Astrocyte (in vitro differentiated cells and primary cell): ENCODE measurements around the gene RTRAF. TPM values are rescaled to one million over a fixed set of nuclear protein-coding genes. Genes with fewer than 3 reads are reported as not detected.

Experiments
- DNase-seq: peaks from one replicate; pipeline ENCODE4 v3.0.0-alpha.2; 2010; ENCODE audit warnings: low read depth
- FAIRE-seq: peaks from 2 replicates; lab custom pipeline; 2011; peaks lifted over from hg19 to GRCh38; lab: Jason Lieb, UNC
- H2AFZ ChIP-seq: 2 replicates; pipeline ENCODE4 v1.6.0; 2012; ENCODE audit warnings: low read depth, low read length, inconsistent platforms
- H3K27ac ChIP-seq: 2 replicates; pipeline ENCODE4 v1.5.1; 2011; ENCODE audit warnings: low read depth, low read length, inconsistent platforms
- H3K27me3 ChIP-seq: 2 replicates; pipeline ENCODE4 v1.6.0; 2011; ENCODE audit warnings: low read length, inconsistent platforms; ENCODE audit not compliant: insufficient read depth
- H3K36me3 ChIP-seq: 2 replicates; pipeline ENCODE4 v1.5.1; 2011; ENCODE audit warnings: low read length, inconsistent platforms; ENCODE audit not compliant: insufficient read depth
- H3K4me1 ChIP-seq: 2 replicates; pipeline ENCODE4 v1.5.1; 2011; ENCODE audit warnings: low read length, inconsistent platforms; ENCODE audit not compliant: insufficient read depth
- H3K4me2 ChIP-seq: 2 replicates; pipeline ENCODE4 v1.6.0; 2012; ENCODE audit warnings: low read length, inconsistent platforms
- H3K4me3 ChIP-seq: 2 replicates; pipeline ENCODE4 v1.5.1; 2011; ENCODE audit warnings: low read depth, mild to moderate bottlenecking, low read length, inconsistent platforms; ENCODE audit not compliant: insufficient read depth
- H3K79me2 ChIP-seq: 2 replicates; pipeline ENCODE4 v1.6.0; 2012; ENCODE audit warnings: mild to moderate bottlenecking, low read length, inconsistent platforms; ENCODE audit not compliant: insufficient read depth
- H3K9ac ChIP-seq: 2 replicates; pipeline ENCODE4 v1.6.0; 2012; ENCODE audit warnings: mild to moderate bottlenecking, low read length, inconsistent platforms
- H3K9me3 ChIP-seq: 2 replicates; pipeline ENCODE4 v1.5.1; 2012; ENCODE audit warnings: low read depth, mild to moderate bottlenecking, low read length, inconsistent platforms; ENCODE audit not compliant: insufficient read depth
- H4K20me1 ChIP-seq: 2 replicates; pipeline ENCODE4 v1.6.0; 2012; ENCODE audit warnings: low read length, inconsistent platforms; ENCODE audit not compliant: insufficient read depth
- H3K27ac Mint-ChIP-seq: one replicate; pipeline ENCODE4 v1.8.0; 2021; ENCODE audit warnings: mild to moderate bottlenecking, mixed read lengths; ENCODE audit not compliant: unreplicated experiment
- H3K27me3 Mint-ChIP-seq: one replicate; pipeline ENCODE4 v1.8.0; 2021; ENCODE audit warnings: low read depth, mixed read lengths; ENCODE audit not compliant: unreplicated experiment
- H3K36me3 Mint-ChIP-seq: one replicate; pipeline ENCODE4 v1.8.0; 2021; ENCODE audit warnings: low read depth, mixed read lengths; ENCODE audit not compliant: unreplicated experiment
- H3K4me1 Mint-ChIP-seq: one replicate; pipeline ENCODE4 v1.8.0; 2021; ENCODE audit warnings: low read depth, mixed read lengths; ENCODE audit not compliant: unreplicated experiment
- H3K4me3 Mint-ChIP-seq: one replicate; pipeline ENCODE4 v1.8.0; 2021; ENCODE audit warnings: mild to moderate bottlenecking, moderate library complexity, mixed read lengths; ENCODE audit not compliant: unreplicated experiment
- H3K9me3 Mint-ChIP-seq: one replicate; pipeline ENCODE4 v1.8.0; 2021; ENCODE audit warnings: mild to moderate bottlenecking, mixed read lengths; ENCODE audit not compliant: unreplicated experiment
- CTCF ChIP-seq: IDR thresholded peaks from 2 replicates; pipeline ENCODE4 v1.5.1; 2011; ENCODE audit warnings: low read depth, mild to moderate bottlenecking, inconsistent platforms, low read length, moderate library complexity; ENCODE audit not compliant: insufficient read depth
- EZH2 ChIP-seq: IDR thresholded peaks from 2 replicates; pipeline ENCODE4 v1.6.1; 2012; ENCODE audit warnings: mild to moderate bottlenecking, low read length, inconsistent platforms; ENCODE audit not compliant: insufficient read depth
- total RNA-seq: library from RNA; stranded (reverse); gene quantifications from 2 replicates; pipeline ENCODE4 v1.2.1, GENCODE V29; 2021

RTRAF gene
- total RNA-seq, 1 donor from 2014 or later = 224 TPM

- H3K9me3 ChIP-seq = no peaks in the 10 kb centered on the region
- FAIRE-seq = no peak
- H3K4me1 ChIP-seq = no peaks in the 10 kb centered on the region
- TF ChIP-seq EZH2 (no peak), CTCF (no peak)
- no peak overlapping the region for H3K9ac ChIP-seq
- peaks cover 13% of the 10 kb centered on the region for H4K20me1 ChIP-seq
- H3K27ac ChIP-seq = no peak overlapping the region
- peaks cover 6% of the 10 kb centered on the region for H3K79me2 ChIP-seq
- peaks cover 83% of the 10 kb centered on the region for H3K36me3 ChIP-seq
- no peak overlapping the region for H3K4me2 ChIP-seq
- no peak for DNase-seq
- no peak overlapping the region for H2AFZ ChIP-seq
- H3K9me3 Mint-ChIP-seq = no peaks in the 10 kb centered on the region
- H3K4me1 Mint-ChIP-seq = no peaks in the 10 kb centered on the region
- H3K4me3 ChIP-seq = no peak overlapping the region
- H3K27ac Mint-ChIP-seq = no peak overlapping the region
- H3K27me3 ChIP-seq = no peaks in the 10 kb centered on the region
- peaks cover 20% of the 10 kb centered on the region for H3K36me3 Mint-ChIP-seq
- no peak overlapping the region for H3K4me3 Mint-ChIP-seq
- H3K27me3 Mint-ChIP-seq = no peaks in the 10 kb centered on the region
Measured at GRCh38 chr14:52007211-52007610, 17.9 kb downstream of the RTRAF start.

GRCh38 chr14:52007637-52008036 lies 18.3 kb downstream of the RTRAF start:
- no peak overlapping the region for H3K27ac Mint-ChIP-seq
- Histone ChIP-seq H3K4me2 (no peak overlapping the region), H2AFZ (no peak overlapping the region), H3K4me3 (no peak overlapping the region), H3K27ac (no peak overlapping the region), H3K27me3 (no peaks in the 10 kb centered on the region), H3K36me3 (peaks cover 79% of the 10 kb centered on the region), H4K20me1 (peaks cover 13% of the 10 kb centered on the region), H3K9me3 (no peaks in the 10 kb centered on the region), H3K9ac (no peak overlapping the region), H3K4me1 (peaks cover under 1% of the 10 kb centered on the region), H3K79me2 (peaks cover 6% of the 10 kb centered on the region)
- DNase-seq (no peak), FAIRE-seq (no peak)
- TF ChIP-seq EZH2 = no peak
- no peak for TF ChIP-seq CTCF
- H3K27me3 Mint-ChIP-seq = no peaks in the 10 kb centered on the region
- H3K9me3 Mint-ChIP-seq = no peaks in the 10 kb centered on the region
- no peak overlapping the region for H3K4me3 Mint-ChIP-seq
- no peaks in the 10 kb centered on the region for H3K4me1 Mint-ChIP-seq
- peaks cover 18% of the 10 kb centered on the region for H3K36me3 Mint-ChIP-seq

GRCh38 chr14:52008136-52008535 lies 18.8 kb downstream of the RTRAF start:
- H3K4me1 ChIP-seq = peaks cover 3% of the 10 kb centered on the region
- H2AFZ ChIP-seq = no peak overlapping the region
- no peak overlapping the region for H3K9ac ChIP-seq
- no peaks in the 10 kb centered on the region for H3K9me3 ChIP-seq
- no peak overlapping the region for H3K4me3 Mint-ChIP-seq
- H3K9me3 Mint-ChIP-seq = no peaks in the 10 kb centered on the region
- H3K79me2 ChIP-seq = peaks cover 6% of the 10 kb centered on the region
- FAIRE-seq (no peak), DNase-seq (no peak)
- no peak overlapping the region for H3K4me2 ChIP-seq
- TF ChIP-seq CTCF (no peak), EZH2 (no peak)
- no peak overlapping the region for H3K4me3 ChIP-seq
- H3K27me3 Mint-ChIP-seq = no peaks in the 10 kb centered on the region
- no peak overlapping the region for H3K27ac ChIP-seq
- no peaks in the 10 kb centered on the region for H3K27me3 ChIP-seq
- H3K4me1 Mint-ChIP-seq = no peaks in the 10 kb centered on the region
- H3K27ac Mint-ChIP-seq = no peak overlapping the region
- peaks cover 75% of the 10 kb centered on the region for H3K36me3 ChIP-seq
- peaks cover 11% of the 10 kb centered on the region for H4K20me1 ChIP-seq
- peaks cover 16% of the 10 kb centered on the region for H3K36me3 Mint-ChIP-seq
